ENCODE results near the gene KCNQ5.

KCNQ5 gene

GRCh38 chr6:72675396-72675795, 53.5 kb downstream of the KCNQ5 start:
- no peak for DNase-seq (ENCODE audit: low read depth in 2 of 2)

DNA sequence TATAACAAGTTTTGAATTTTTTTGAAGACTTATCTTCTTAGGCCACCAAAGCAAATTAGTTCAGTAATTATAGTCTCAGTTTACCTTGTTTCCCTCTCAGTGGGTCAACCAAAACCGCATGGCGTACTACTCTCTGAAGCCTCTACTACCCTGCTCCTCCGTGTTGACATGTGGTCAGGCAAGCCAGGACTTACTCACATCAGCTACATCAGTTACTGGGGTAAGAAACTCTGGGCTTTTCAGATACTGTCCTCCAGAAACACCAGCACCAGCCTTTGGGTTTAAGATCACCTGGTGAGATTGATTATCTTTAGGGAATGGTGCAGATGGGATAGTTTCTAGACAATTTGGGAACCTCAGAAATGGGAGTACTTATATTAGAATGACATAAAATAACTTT, 55.1 kb downstream of the KCNQ5 start:
- DNase-seq (ENCODE audit: low read depth in 2 of 2) = no peak

DNA sequence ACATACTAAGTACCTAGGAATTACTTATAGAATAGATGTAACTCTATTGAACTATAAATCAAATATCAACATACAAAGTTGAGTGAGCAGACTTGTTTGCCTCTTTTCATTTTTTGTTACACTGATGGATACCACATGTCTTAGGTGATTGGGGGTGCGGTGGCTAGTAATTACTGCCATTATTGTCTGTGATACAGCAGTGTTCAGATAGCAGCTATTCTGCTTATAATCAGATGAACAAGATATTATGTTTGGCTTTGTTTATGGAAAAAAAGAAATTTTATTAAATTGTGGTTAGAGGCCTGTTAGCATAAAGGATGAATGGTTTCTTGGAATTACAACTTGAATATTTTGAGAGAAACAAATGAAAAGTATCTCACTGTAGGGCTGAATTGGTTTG, 55.9 kb downstream of the KCNQ5 start:
- DNase-seq (ENCODE audit: low read depth in 2 of 2) = no peak

DNA sequence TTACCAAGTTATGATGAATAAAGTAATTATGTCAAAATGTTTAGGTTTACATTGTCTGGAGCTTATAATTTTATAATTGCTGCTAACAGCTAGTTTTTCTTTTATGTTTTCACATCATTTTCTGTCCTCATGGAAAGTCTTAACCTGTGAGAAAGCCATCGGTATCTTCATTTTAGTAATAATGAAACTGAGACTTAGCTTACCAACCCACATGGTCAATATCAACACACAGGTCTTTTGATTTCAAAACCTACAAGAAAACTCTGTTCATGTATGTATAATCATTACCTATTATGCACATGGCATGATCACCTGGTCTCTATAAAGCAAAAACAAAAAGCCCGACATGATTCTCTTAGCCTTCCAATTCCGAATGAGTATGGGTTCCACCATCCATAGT, 61.9 kb downstream of the KCNQ5 start:
- no peak for DNase-seq (ENCODE audit: low read depth in 2 of 2)

DNA sequence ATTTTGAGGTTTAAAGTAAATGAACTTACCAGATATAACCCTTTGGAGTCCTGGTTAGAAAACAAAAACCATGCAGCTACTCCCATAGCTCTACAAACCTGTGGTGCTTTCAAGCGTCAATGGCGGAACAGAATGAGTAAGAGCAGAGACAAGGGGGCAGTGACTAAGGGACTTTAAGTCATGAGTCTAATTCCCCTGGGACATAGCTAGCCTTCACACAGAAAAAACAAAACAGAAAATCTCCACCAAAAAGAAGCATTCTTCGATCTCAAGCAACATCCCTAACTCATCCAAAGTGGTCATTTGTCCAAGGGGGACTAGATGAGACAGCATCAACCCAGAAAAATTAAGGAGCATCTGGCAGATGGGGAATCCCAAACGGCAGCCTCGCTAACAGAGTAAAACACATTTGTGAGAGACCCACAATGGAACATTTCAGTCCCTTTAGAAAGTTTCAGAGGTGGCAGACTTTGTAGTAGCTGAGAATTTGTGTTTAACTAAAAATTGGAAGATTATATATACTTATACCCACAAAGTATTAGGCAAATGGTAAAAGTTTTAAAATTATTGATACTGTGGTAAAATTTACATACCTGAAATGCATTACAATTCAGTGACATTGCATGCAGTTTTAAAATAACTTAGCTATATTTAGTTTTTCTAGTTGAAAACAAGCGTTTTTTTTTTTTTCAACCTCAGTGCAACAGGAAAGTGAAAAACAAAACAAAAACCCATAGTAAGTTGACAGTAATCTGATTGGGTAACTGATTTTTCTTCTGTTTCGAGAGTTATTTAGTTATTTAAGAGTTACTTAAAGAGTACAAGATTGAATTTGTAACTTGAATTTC, 67.5 kb downstream of the KCNQ5 start:
- DNase-seq (ENCODE audit: low read depth in 2 of 2) = no peak

GRCh38 chr6:72691249-72691648, 69.4 kb downstream of the KCNQ5 start:
- DNase-seq (ENCODE audit: low read depth in 2 of 2) = no peak

- DNase-seq (ENCODE audit: low read depth in 2 of 2) = no peak
Measured at GRCh38 chr6:72696055-72696454, 74.2 kb downstream of the KCNQ5 start.

- no peak for DNase-seq (ENCODE audit: low read depth in 2 of 2)
Measured at GRCh38 chr6:72699159-72699558, 77.3 kb downstream of the KCNQ5 start.

- DNase-seq (ENCODE audit: low read depth in 2 of 2) = no peak
Measured at GRCh38 chr6:72702421-72702820, 80.6 kb downstream of the KCNQ5 start.

GRCh38 chr6:72703093-72703492, 81.2 kb downstream of the KCNQ5 start:
- DNase-seq (ENCODE audit: low read depth in 2 of 2) = no peak

DNA sequence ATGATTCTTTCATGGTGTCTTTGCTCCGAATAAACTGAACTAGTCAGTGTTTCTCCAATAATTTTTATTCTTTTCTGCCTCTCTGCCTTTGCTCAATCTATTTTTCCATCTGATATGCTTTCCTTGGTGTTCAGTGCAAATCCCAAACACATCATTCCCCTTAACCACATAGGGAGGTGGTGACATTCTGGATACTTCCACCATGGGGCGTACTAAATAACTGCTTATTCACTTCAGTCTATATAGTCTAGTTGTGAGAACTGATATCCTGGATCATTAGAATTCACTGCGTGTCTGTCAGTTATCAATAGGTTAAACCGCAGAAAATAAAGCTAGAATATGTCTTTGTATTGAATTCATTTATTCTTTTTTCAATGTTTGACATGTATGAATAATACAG, 83.1 kb downstream of the KCNQ5 start:
- no peak for DNase-seq (ENCODE audit: low read depth in 2 of 2)

- DNase-seq (ENCODE audit: low read depth in 2 of 2) = peak; percentile 67 to 75
Measured at GRCh38 chr6:72709431-72709830, 87.6 kb downstream of the KCNQ5 start.

DNA sequence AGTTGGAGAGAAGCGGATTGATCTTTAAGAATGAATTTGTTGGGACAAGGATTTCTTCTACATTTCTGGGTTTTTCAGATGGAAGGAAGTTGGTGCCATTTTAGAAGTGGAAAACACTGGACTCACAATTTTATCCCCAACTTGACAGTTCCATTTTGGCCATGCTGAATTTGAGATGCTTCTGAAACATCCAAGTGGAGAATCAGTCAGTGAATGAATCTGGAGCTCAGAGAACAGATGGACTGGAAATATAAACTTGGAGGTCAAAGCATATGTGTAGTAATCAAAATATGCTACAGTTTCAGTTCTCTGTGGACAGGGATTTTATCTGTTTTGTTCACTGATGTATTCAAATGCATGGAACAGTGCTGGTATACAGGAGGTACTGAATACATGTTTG, 89.9 kb downstream of the KCNQ5 start:
- no peak for DNase-seq (ENCODE audit: low read depth in 2 of 2)

- no peak for DNase-seq (ENCODE audit: low read depth in 2 of 2)
Measured at GRCh38 chr6:72712910-72713309, 91.0 kb downstream of the KCNQ5 start.

DNA sequence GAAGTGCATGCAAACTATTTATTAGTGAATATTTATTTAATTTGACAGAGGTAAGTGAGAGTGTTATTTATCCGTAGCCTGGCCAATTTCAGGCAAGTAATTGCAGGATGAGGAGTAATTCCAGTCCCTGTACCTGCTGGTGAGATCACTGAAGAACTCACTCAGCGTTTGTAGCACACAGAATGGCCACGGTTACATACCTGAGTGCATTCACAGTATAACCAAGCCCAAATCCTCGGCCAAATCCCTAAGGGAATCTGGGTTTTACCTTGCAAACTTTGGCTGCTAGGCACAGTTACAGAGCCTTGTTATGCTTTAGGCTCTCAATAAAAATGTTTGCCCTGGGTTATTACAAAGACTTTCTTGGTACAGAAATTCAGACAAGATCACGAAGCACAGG, 93.3 kb downstream of the KCNQ5 start:
- DNase-seq (ENCODE audit: low read depth in 2 of 2) = no peak

GRCh38 chr6:72716916-72717315, 95.1 kb downstream of the KCNQ5 start:
- no peak for DNase-seq (ENCODE audit: low read depth in 2 of 2)

- peak in 1 of 2 experiments; percentile 44 for DNase-seq (ENCODE audit: low read depth in 2 of 2)
Measured at GRCh38 chr6:72720464-72720863, 98.6 kb downstream of the KCNQ5 start.

- no peak for DNase-seq (ENCODE audit: low read depth in 2 of 2)
Measured at GRCh38 chr6:72721346-72721745, 99.5 kb downstream of the KCNQ5 start.

GRCh38 chr6:72724545-72724944, 102.7 kb downstream of the KCNQ5 start:
- DNase-seq (ENCODE audit: low read depth in 2 of 2) = peak; percentile 52 to 57

DNA sequence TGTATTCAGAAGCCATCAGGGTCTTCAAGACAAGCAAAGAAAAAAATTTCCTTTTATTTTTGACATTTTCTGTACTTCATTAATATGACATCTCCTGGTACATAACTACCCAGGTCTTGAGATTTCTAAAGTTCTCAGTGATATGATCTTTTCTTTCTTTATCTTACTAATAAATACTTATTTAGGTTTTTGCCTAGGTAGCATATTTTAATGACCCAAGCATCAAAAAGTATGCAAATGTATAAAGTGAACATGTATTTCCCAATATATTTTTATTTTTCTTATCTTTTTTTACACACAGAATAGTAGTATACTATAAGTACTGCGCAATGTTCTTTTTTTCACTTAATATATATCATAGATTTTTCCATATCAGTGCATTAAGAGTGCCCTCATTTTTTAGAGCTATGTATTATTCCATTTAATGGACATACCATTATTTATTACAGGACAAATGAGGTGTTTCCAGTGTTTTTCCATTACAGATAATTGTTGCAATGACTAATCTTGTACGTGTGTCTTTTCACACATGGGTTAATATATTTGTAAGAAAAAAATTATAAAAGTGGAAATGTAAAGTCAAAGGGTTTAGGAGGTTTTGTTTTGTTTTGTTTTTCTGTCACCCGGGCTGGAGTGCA, 107.0 kb downstream of the KCNQ5 start:
- no peak for DNase-seq (ENCODE audit: low read depth in 2 of 2)

GRCh38 chr6:72733045-72733444, 111.2 kb downstream of the KCNQ5 start:
- no peak for DNase-seq (ENCODE audit: low read depth in 2 of 2)

- no peak for DNase-seq (ENCODE audit: low read depth in 2 of 2)
Measured at GRCh38 chr6:72738091-72738490, 116.2 kb downstream of the KCNQ5 start.

DNA sequence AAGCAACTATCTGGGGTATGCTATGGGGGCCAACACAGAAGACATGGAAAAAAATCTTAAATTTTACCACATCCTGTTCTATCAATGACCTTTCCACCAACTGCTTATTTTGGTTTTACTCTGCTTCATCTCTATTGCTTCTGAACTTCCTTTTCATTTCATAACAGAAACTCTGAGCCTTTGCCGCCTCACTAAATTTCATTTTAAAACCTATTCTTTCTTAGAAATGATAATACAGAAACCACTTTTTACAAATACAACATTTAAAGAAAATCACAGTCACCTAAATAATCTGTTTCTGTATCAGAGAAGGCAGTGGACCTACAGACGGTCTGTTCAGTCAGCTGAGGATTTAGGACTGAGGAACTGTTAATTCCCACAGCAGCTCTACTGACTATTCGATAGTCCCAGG, 117.5 kb downstream of the KCNQ5 start:
- no peak for DNase-seq (ENCODE audit: low read depth in 2 of 2)
